GM18505 (cell line): Measurements from ENCODE around the gene PDE1C.

Experiments
- ATAC-seq: cut with Tn5 transposase; IDR thresholded peaks from one replicate; pipeline ENCODE4 v1.9.1; 2021; ENCODE audit not compliant: unreplicated experiment
- POLR2A ChIP-seq: IDR thresholded peaks from 4 replicates; pipeline ENCODE4 v1.6.1; 2011; ENCODE audit warnings: borderline replicate concordance; ENCODE audit not compliant: insufficient read depth, insufficient read length; ENCODE audit errors: extremely low read depth

The PDE1C gene

DNA sequence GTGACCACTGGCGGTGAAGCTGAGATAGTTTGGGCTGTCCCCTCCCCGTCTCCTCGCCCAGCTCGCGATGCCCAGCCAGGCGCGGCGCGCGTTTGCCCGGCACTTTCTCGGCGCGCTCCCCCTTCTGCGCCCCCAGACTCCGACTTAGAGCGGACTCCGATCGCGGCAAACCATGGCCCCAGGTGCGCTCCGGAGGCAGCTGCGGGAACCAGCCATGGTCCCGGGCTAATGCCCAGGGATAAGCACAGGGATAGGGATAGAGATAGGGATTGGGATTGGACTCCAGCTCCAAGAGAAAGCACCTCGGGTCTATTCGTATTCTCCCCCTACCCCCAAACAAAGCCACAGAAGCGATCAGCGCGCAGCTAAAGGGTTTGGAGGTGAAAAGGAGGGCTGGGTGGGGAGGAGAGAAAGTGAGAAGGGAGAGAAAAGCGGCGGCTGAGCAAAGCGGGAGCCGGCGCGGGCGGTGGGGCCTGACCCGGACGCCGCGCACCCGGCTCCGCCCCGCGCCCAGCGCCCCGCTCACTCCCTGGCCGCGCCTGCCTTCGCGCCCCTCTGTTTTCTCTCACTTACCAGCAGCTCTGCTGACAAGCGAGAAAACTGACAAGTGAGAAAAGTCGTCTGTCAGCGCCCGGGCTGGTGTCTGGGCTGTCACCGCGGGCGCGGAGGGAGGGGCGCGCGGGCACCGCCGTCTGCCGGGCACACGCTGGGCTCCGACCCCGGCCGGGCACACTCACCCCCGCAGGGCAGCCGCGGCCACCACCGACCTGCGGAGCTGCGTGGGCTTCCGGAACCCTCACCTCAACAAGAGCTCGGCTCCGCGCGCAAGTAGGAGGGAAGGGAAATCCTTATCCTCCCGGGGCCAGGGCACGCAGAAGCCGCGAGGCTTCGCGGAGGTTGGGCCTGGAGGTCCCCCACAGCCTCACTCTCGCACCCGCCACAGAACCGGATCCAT, at the start of gene PDE1C:
PDE1C (minus strand) TSS at position 2 of the 955 bp plus-strand sequence.
- no peak for ATAC-seq
- no peak for TF ChIP-seq POLR2A

GRCh38 chr7:32119790-32120196, 49.6 kb upstream of the PDE1C start:
- ATAC-seq, result no peak
- no peak for TF ChIP-seq POLR2A

DNA sequence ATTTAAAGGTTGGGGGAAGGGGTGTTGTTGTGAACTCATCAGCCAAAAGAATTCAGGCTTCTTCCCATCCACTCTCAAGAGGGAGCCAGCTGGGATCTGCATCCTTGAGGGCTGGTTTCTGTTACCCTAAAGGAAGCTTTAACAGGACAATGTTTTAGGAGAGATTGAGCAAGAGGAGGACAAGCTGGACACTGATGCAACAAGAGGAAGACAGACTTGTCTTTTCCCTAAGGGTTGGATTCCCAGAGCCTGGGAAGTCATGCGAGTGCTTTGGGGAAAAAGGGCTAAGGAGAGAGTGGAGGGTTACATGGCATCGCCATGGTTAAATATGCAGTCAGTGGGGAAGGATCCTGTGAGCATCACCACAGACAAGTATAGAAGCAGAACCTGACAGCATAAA, 47.6 kb upstream of the PDE1C start:
- ATAC-seq, result no peak
- no peak for TF ChIP-seq POLR2A

- no peak for ATAC-seq
- TF ChIP-seq POLR2A, result no peak
Observed at GRCh38 chr7:32116436-32116835, 46.2 kb upstream of the PDE1C start.

DNA sequence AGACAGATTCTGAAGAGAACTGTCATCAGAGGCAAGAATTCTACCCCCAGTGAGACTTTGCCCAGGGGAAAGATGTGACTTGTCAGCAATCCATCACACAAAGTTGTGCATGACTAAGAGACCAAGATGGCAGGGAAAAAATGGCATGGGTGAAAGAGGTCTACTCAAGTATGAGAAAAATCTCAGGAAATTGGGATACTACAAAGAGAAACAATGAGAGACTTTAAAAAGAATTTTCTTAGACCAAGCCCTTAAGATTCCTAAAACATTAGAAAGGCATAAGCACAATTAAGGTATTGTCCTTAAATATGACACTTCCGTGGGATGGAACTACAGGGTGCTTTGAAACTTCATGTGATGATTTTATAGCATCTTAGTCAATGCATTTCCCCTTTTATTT, 45.6 kb upstream of the PDE1C start:
- TF ChIP-seq POLR2A, result no peak
- ATAC-seq, result no peak

GRCh38 chr7:32108651-32109050, 38.4 kb upstream of the PDE1C start:
- no peak for TF ChIP-seq POLR2A
- ATAC-seq, result no peak

DNA sequence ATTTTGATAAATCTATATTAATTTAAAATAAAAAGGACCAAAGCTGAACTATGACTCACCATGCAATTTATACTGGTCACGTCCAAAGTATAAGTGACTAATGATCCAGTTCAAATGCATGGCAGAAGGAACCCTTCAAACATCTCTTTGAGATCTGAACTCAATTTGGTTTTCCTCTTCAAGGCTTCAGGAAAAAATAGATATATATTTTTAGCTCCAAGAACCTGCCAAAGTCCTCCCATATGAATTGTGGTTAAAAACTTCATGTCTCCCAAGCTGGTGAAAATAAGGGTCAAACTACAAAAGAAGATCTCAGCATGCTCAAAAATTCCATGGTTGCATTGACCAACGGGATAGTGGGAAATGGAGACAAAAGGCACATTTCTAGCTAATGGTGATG, 34.6 kb upstream of the PDE1C start:
- TF ChIP-seq POLR2A, result no peak
- ATAC-seq, result no peak

DNA sequence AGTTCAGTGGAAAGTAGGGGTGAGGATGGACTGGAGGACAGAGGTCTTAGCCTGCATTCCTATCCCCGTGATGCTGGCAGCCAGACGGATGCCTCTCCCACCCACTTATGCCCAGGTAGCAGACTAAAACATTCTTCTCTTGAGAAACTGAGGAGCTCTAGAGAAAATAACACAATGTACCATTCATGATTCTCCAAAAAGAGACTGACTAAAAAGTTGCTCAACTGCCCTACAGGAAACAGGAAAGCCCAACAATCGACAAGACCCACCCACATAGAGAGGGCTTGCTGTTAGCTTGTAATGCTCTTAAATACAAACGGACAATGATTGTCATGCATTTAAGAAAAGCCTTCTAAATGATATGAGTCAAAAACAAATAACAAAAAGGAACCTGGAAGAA, 33.2 kb upstream of the PDE1C start:
- TF ChIP-seq POLR2A, result no peak
- ATAC-seq, result no peak

- no peak for TF ChIP-seq POLR2A
- ATAC-seq, result no peak
Observed at GRCh38 chr7:32102432-32102873, 32.2 kb upstream of the PDE1C start.

DNA sequence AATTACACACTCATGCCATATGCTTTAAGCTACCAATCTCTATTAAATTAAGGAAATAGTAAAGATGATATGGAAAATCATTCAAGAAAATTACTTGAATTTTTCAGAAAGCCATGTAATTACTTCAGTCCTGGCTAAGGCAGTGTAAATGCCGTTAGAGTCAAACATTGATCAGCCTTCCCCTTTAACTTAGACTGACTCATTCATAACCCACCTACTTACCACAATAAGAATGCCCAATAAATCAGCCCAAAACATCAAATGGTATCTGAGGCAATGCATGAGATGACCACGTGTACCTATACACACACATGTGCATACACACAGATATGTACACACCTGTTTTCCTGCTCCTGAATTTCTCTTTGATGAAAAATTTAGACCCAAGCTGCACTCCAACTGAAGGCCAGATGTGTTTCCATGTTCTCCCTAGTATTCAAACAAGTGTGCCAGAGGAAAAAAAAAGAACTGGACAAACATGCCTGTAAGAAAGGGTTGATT, 30.2 kb upstream of the PDE1C start:
- TF ChIP-seq POLR2A, result no peak
- no peak for ATAC-seq

- no peak for TF ChIP-seq POLR2A
- ATAC-seq, result no peak
Observed at GRCh38 chr7:32094516-32094915, 24.3 kb upstream of the PDE1C start.

DNA sequence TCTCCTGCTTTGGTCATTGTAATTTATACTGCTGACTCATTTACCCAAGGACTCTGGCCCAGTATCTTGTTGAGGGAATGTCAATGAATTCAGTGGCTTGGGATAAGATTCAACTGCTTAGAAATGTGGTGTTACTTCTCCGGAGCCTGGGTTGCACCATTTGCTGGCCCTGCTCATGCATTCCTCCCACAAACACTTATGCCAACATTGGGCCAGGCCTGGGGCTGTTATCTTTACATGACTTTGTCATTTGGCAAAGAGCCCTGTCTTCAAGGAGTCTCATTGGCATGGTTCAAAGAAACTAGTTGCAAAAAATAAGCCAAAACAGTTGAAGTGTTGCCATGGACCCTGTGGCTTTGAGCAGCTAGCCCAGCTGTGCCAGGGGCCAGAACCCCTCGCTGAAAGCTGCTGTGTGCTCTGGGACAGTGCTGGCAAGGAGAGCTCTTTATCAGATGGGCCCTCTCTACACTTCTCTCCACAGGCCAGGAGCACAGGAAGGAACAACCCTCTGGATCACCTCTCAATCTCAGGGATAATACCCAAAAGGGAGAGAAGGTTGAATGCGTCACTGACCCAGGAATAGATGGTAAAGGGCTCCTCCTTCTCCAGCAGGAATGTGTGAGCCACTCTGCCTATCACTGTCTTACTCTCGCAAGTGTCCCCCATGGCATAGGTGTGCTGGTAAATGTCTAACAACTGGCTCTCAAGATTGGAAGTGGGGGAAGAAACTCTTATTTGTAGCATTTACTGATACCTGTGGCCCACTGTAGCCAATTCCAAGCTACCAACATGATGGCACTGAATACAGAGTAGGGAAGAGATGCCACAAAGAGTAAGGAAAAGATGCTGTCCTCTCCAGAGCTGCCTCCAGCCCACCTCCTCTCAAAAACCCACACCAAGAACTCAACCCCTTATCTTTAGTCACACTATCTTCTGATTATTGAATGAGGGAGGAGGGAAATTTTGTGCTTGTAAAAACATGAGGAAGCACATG, 23.5 kb upstream of the PDE1C start:
- no peak for ATAC-seq
- TF ChIP-seq POLR2A, result no peak

DNA sequence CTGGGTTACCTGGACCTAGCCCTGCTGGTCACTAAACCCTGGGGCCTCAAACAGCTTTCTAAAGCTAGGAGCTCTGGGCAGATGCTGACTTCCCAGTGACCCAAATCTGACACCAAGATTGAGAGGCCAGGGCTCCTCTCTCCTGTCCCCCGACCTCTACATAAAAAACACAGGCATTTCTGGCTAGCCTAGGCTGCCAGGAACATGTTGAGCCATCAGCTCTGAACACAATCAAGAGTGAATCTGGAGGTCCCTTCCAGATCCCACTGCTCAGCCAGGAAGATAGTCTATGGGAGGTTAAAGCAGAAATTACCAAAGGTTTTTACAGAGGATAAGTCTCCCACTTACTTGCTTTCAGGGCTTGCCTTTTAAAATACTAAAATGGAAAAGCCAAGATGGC, 22.1 kb upstream of the PDE1C start:
- ATAC-seq, result no peak
- TF ChIP-seq POLR2A, result no peak
